ENCODE results near the gene DPP9. TPM values are rescaled to one million over a fixed set of nuclear protein-coding genes. Genes with fewer than 3 reads are reported as not detected.

DPP9 gene
- total and polyA plus RNA-seq, 2 of the 13 experiments (the other 11 are each of a cell fraction or from before 2014, with no cell fraction given): 8.4 to 25.8 TPM

- TF ChIP-seq, protein P1, sequence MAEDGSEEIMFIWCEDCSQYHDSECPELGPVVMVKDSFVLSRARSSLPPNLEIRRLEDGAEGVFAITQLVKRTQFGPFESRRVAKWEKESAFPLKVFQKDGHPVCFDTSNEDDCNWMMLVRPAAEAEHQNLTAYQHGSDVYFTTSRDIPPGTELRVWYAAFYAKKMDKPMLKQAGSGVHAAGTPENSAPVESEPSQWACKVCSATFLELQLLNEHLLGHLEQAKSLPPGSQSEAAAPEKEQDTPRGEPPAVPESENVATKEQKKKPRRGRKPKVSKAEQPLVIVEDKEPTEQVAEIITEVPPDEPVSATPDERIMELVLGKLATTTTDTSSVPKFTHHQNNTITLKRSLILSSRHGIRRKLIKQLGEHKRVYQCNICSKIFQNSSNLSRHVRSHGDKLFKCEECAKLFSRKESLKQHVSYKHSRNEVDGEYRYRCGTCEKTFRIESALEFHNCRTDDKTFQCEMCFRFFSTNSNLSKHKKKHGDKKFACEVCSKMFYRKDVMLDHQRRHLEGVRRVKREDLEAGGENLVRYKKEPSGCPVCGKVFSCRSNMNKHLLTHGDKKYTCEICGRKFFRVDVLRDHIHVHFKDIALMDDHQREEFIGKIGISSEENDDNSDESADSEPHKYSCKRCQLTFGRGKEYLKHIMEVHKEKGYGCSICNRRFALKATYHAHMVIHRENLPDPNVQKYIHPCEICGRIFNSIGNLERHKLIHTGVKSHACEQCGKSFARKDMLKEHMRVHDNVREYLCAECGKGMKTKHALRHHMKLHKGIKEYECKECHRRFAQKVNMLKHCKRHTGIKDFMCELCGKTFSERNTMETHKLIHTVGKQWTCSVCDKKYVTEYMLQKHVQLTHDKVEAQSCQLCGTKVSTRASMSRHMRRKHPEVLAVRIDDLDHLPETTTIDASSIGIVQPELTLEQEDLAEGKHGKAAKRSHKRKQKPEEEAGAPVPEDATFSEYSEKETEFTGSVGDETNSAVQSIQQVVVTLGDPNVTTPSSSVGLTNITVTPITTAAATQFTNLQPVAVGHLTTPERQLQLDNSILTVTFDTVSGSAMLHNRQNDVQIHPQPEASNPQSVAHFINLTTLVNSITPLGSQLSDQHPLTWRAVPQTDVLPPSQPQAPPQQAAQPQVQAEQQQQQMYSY (CRISPR knock-in tag; IDR thresholded peaks at IDR 0.05): no peak
- TF ChIP-seq ZNF749 (CRISPR knock-in tag; IDR thresholded peaks at IDR 0.05; ENCODE audit: borderline replicate concordance) (0 out of 2 replicates have a peak, but pooled peaks have one; percentile 6), BCL6 (CRISPR knock-in tag; IDR thresholded peaks at IDR 0.05) (peak; percentile 59; the same call in 1 of the 2 replicates), ZNF501 (CRISPR knock-in tag; IDR thresholded peaks at IDR 0.05) (peak; percentile 47; the same call in 1 of the 2 replicates), ZNF83 (CRISPR knock-in tag; IDR thresholded peaks at IDR 0.05; ENCODE audit: borderline replicate concordance) (0 out of 2 replicates have a peak, but pooled peaks have one; percentile 7), REXO4 (CRISPR knock-in tag; IDR thresholded peaks at IDR 0.05; ENCODE audit: borderline replicate concordance) (0 out of 2 replicates have a peak, but pooled peaks have one; percentile 47), ELF3 (CRISPR knock-in tag; IDR thresholded peaks at IDR 0.05) (no peak), ZNF589 (CRISPR knock-in tag; conservative IDR thresholded peaks at IDR 0.05) (0 out of 2 replicates have a peak, but pooled peaks have one; percentile 42), ONECUT2 (CRISPR knock-in tag; IDR thresholded peaks at IDR 0.05) (no peak), POLR2A (IDR thresholded peaks at IDR 0.05; ENCODE audit: insufficient read depth in 1 of 2, low read depth in 2 of 2, low read length in 2 of 2) (0 out of 4 replicates have a peak, but pooled peaks of 1 of the 2 experiments have one; percentile 2), ZSCAN9 (CRISPR knock-in tag; IDR thresholded peaks at IDR 0.05; ENCODE audit: borderline replicate concordance) (0 out of 2 replicates have a peak, but pooled peaks have one; percentile 3), ZNF34 (CRISPR knock-in tag; IDR thresholded peaks at IDR 0.05; ENCODE audit: borderline replicate concordance) (0 out of 2 replicates have a peak, but pooled peaks have one; percentile 24), XBP1 (CRISPR knock-in tag; IDR thresholded peaks at IDR 0.05) (no peak), ZFP82 (CRISPR knock-in tag; IDR thresholded peaks at IDR 0.05; ENCODE audit: borderline replicate concordance) (no peak), SALL1 (CRISPR knock-in tag; IDR thresholded peaks at IDR 0.05) (no peak), ZNF556 (CRISPR knock-in tag; IDR thresholded peaks at IDR 0.05; ENCODE audit: borderline replicate concordance) (peak; percentile 1; the same call in 1 of the 2 replicates), ZNF839 (CRISPR knock-in tag; IDR thresholded peaks at IDR 0.05; ENCODE audit: borderline replicate concordance) (peak; percentile 38; the same call in 1 of the 2 replicates), GABPA (IDR thresholded peaks at IDR 0.05; ENCODE audit: low read depth, low read length) (peak; percentile 14; the same call in 1 of the 2 replicates), GABPA (CRISPR knock-in tag; IDR thresholded peaks at IDR 0.05; ENCODE audit: low read depth) (no peak), ZBTB3 (CRISPR knock-in tag; IDR thresholded peaks at IDR 0.05; ENCODE audit: borderline replicate concordance, low read depth) (peak; percentile 25; the same call in 1 of the 2 replicates)
- TF ChIP-seq, protein P2, sequence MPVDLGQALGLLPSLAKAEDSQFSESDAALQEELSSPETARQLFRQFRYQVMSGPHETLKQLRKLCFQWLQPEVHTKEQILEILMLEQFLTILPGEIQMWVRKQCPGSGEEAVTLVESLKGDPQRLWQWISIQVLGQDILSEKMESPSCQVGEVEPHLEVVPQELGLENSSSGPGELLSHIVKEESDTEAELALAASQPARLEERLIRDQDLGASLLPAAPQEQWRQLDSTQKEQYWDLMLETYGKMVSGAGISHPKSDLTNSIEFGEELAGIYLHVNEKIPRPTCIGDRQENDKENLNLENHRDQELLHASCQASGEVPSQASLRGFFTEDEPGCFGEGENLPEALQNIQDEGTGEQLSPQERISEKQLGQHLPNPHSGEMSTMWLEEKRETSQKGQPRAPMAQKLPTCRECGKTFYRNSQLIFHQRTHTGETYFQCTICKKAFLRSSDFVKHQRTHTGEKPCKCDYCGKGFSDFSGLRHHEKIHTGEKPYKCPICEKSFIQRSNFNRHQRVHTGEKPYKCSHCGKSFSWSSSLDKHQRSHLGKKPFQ (CRISPR knock-in tag; IDR thresholded peaks at IDR 0.05; ENCODE audit: insufficient replicate concordance): peak; percentile 55
- TF ChIP-seq, protein P3, sequence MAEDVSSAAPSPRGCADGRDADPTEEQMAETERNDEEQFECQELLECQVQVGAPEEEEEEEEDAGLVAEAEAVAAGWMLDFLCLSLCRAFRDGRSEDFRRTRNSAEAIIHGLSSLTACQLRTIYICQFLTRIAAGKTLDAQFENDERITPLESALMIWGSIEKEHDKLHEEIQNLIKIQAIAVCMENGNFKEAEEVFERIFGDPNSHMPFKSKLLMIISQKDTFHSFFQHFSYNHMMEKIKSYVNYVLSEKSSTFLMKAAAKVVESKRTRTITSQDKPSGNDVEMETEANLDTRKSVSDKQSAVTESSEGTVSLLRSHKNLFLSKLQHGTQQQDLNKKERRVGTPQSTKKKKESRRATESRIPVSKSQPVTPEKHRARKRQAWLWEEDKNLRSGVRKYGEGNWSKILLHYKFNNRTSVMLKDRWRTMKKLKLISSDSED (CRISPR knock-in tag; IDR thresholded peaks at IDR 0.05): no peak
These were observed 709 bp downstream of the DPP9 start (continued) for GRCh38 chr19:4722671-4723594.
